Sigmoid colon (tissue), 7 donors: ENCODE results near the gene NACC2. TPM values are rescaled to one million over a fixed set of nuclear protein-coding genes. Genes with fewer than 3 reads are reported as not detected.
"Not testable (repeated sequence)": the region's sequence is repeated elsewhere in the genome, so short reads cannot be mapped to it uniquely, and the experiment has no call there.

Source experiments
- DNase-seq: peaks from one replicate; pipeline ENCODE4 v3.0.0-alpha.2; 2019
- H3K27ac ChIP-seq, 4 donors: fragments of 200-600 bp; sonication (generic); one replicate each; pipeline ENCODE4 v1.5.1; 2016 to 2019; ENCODE audit warnings: mild to moderate bottlenecking in 1 of 4
- H3K27me3 ChIP-seq, 3 donors: fragments of 200-600 bp; sonication (generic); one replicate each; pipeline ENCODE4 v1.5.1; 2019; ENCODE audit warnings: mild to moderate bottlenecking in 1 of 3
- H3K36me3 ChIP-seq, 4 donors: fragments of 200-600 bp; sonication (generic); one replicate each; pipeline ENCODE4 v1.5.1; 2016 to 2019
- H3K4me1 ChIP-seq, 4 donors: fragments of 200-600 bp; sonication (generic); one replicate each; pipeline ENCODE4 v1.5.1; 2017 to 2019
- H3K4me3 ChIP-seq, 4 donors: fragments of 200-600 bp; sonication (generic); one replicate each; pipeline ENCODE4 v1.5.1; 2017 to 2019; ENCODE audit warnings: mild to moderate bottlenecking in 2 of 4, moderate library complexity in 1 of 4
- H3K9me3 ChIP-seq, 4 donors: fragments of 200-600 bp in 3 of 4; sonication (generic) in 3 of 4; one replicate each; pipeline versions ENCODE4 v1.5.1 to v1.6.1; 2013 to 2019
- EP300 ChIP-seq, 4 donors: sonication (generic); formaldehyde crosslinking; IDR thresholded peaks; one replicate each; pipeline ENCODE4 v1.6.1; 2017; ENCODE audit warnings: antibody characterized with exemption in 4 of 4
- POLR2A ChIP-seq, 2 donors: fragments of 450-650 bp; IDR thresholded peaks; one replicate each; pipeline ENCODE4 v1.6.1; 2016; ENCODE audit warnings: antibody characterized with exemption in 2 of 2, mild to moderate bottlenecking in 2 of 2, moderate library complexity in 2 of 2
- POLR2AphosphoS5 ChIP-seq, 4 donors: sonication (generic); formaldehyde crosslinking; IDR thresholded peaks; one replicate each; pipeline ENCODE4 v1.6.1; 2017; ENCODE audit warnings: antibody characterized with exemption in 4 of 4
- WGBS, 2 donors: extraction: QIAGEN DNeasy Blood & Tissue Kit; methylation state at CpG; one replicate each; pipeline ENCODE4 v1.1.7; 2013; 5-methylcytosine and 5-hydroxymethylcytosine counted together
- intact Hi-C: fragments of 100-400 bp; cut with DNase I; formaldehyde crosslinking; loops from one replicate; pipeline ENCODE4 v1.15.1; 2023
- polyA plus RNA-seq, 3 donors: library from polyadenylated mRNA; stranded (reverse); fragments of 200-250 nt; gene quantifications; one replicate each; pipeline ENCODE4 v1.2.3, GENCODE V29; 2013
- total RNA-seq, 4 donors: library from RNA; depleted of rRNA; stranded (reverse); fragments of >200 nt; gene quantifications; one replicate each; pipeline ENCODE4 v1.1.0, GENCODE V29; 2016
- TF ChIP-seq, protein P1 (sequence below), 4 experiments: fragments of 450-650 bp in 3 of 4; fragments of 200-600 bp in 1 of 4; IDR thresholded peaks; one replicate each; pipeline ENCODE4 v1.5.1; 2016 to 2019; ENCODE audit warnings: antibody characterized with exemption in 4 of 4, mild to moderate bottlenecking in 3 of 4, moderate library complexity in 2 of 4
- donor health status: healthy with polysubstance abuse.
- donor health status: Bipolar disorder and iron deficiency.
- donor health status: healthy.

NACC2 gene
- total and polyA plus RNA-seq, 7 donors, result 3.6 to 80.0 (median 41.6) TPM

DNA sequence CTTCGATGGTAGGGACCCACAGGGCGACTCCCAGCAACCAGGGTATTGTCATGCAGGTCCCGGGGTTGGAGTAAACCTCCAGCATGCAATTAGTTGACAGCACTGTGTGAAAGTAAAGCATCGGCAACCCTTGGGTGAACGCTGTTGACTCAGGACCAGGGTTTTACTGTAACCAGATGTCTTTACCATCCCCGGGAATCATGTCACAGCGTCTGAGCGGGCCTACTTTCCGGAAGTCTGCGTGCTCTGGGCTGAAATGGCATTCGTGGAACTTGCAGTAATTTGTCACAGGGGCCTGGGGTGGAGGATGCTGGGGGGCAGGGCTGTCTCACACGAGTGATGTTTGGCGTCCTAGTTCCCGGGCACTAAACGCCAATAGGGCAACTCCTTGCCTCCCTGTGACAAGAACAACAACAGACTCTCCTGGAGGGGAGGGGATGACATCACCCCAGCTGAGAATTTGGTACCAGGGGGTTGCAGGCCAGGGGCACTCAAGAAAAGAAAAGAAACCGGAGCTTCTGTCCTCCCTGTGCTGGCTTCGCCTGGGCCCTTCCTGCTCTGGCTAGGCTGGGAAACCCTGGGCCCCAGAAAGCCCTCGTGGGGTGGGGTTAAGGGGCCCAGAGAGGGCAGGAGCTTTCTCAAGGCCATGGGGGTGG lies 123.8 kb downstream of the NACC2 start:
- Histone ChIP-seq H3K27ac (no peak overlapping the region), H3K27me3 (peaks cover 0 to 8% (median 0%) of the 10 kb centered on the region in 3 donors), H3K4me3 (no peak overlapping the region), H3K36me3 (no peaks in the 10 kb centered on the region), H3K4me1 (peaks cover 0 to 12% (median 8%) of the 10 kb centered on the region in 4 donors), H3K9me3 (no peaks in the 10 kb centered on the region)
- TF ChIP-seq EP300 (IDR thresholded peaks at IDR 0.05) (no peak), POLR2AphosphoS5 (IDR thresholded peaks at IDR 0.05) (no peak), POLR2A (IDR thresholded peaks at IDR 0.05) (no peak)
- TF ChIP-seq, protein P1, sequence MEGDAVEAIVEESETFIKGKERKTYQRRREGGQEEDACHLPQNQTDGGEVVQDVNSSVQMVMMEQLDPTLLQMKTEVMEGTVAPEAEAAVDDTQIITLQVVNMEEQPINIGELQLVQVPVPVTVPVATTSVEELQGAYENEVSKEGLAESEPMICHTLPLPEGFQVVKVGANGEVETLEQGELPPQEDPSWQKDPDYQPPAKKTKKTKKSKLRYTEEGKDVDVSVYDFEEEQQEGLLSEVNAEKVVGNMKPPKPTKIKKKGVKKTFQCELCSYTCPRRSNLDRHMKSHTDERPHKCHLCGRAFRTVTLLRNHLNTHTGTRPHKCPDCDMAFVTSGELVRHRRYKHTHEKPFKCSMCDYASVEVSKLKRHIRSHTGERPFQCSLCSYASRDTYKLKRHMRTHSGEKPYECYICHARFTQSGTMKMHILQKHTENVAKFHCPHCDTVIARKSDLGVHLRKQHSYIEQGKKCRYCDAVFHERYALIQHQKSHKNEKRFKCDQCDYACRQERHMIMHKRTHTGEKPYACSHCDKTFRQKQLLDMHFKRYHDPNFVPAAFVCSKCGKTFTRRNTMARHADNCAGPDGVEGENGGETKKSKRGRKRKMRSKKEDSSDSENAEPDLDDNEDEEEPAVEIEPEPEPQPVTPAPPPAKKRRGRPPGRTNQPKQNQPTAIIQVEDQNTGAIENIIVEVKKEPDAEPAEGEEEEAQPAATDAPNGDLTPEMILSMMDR (IDR thresholded peaks at IDR 0.05), result no peak
- 60 to 72% methylated on average over 18 of the region's 18 CpGs for WGBS, 2 donors
- DNase-seq, result no peak
- intact Hi-C loops, result no loop called here

DNA sequence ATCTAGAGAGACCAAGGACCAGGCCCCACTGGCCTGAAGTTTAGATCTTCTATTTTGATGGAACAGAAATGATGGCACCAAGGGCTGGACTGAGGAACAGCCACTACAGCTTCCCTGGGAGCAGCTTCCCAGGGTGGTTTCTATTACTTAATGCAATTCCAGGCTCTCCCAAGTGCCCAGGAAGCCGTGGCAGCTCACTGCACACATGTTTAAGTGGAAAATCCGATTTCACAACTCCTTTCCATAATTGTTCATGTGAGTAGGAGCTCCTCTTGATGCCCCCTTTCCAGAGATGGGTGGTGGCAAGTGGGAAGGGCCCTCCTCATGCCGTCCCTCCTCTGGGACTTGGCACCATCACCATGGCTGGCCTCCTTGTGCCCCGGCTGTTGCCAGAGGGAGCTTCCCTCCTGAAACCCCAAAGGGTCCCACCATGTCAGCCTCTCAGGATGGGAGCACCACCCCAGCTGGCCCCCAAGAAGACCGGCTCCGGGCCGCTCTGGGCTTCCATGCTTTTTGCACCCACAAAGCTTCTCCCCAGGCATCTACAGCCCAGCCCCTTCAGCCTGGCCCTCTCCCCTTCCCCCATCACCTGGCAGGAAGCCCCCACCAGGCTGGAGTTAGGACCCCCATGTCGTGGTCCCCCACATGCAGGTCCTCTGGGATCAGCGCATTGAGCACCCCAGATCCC lies 124.8 kb downstream of the NACC2 start:
- intact Hi-C loops, result no loop called here
- TF ChIP-seq EP300 (IDR thresholded peaks at IDR 0.05) (no peak), POLR2AphosphoS5 (IDR thresholded peaks at IDR 0.05) (no peak), POLR2A (IDR thresholded peaks at IDR 0.05) (no peak)
- TF ChIP-seq, protein P1 (IDR thresholded peaks at IDR 0.05), result no peak
- Histone ChIP-seq H3K27me3 (peaks cover 0 to 6% (median 0%) of the 10 kb centered on the region in 3 donors), H3K4me3 (no peak overlapping the region), H3K9me3 (no peaks in the 10 kb centered on the region), H3K4me1 (peaks cover 0 to 12% (median 8%) of the 10 kb centered on the region in 4 donors), H3K36me3 (no peaks in the 10 kb centered on the region), H3K27ac (no peak overlapping the region)
- WGBS, 2 donors, result 67 to 83% methylated on average over 9 of the region's 9 CpGs
- peak; percentile 41 for DNase-seq

DNA sequence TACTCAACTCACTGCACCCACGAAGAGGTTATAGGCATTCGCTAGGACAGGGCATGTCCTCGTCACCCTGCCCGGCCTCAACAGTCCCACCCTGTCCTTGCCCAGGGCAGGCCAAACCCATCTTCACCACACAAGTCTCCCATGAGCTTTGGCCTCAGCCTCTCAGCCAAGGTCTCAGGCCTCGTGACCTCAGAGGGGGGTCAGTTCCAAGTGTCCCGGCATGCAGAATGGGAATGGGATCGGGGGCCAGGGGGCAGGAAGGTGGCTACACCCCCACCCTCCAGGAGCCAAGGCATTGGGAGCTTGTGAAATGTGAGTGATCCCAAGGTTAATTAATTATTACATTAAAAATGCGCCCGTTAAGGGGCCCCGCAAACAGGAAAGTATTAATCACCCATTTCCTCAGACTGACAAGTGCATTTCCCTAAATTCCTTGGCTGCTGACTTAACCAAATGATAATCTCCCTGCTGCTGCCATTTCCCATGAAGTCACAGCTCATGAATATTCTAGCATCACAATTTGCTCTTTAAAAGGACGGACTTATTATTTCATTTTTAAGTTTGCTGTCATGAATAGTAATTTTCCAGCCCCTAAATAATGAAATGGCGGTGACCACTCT lies 125.9 kb downstream of the NACC2 start:
- no peak for TF ChIP-seq POLR2AphosphoS5 (IDR thresholded peaks at IDR 0.05)
- H3K9me3 ChIP-seq, result no peaks in the 10 kb centered on the region
- peak; percentile 55 for DNase-seq
- H3K27me3 ChIP-seq, result peaks cover 0 to 4% (median 0%) of the 10 kb centered on the region in 3 donors
- no peaks in the 10 kb centered on the region for H3K36me3 ChIP-seq
- H3K4me3 ChIP-seq, result no peak overlapping the region
- intact Hi-C loops, result loop anchor here (10.0 kb wide), 1 partner anchor 276 kb away; the partner anchor contains the start of gene QSOX2
- WGBS, 2 donors, result 62 to 70% methylated on average over 12 of the region's 12 CpGs
- H3K4me1 ChIP-seq, result peaks cover 0 to 12% (median 8%) of the 10 kb centered on the region in 4 donors
- H3K27ac ChIP-seq, result no peak overlapping the region

DNA sequence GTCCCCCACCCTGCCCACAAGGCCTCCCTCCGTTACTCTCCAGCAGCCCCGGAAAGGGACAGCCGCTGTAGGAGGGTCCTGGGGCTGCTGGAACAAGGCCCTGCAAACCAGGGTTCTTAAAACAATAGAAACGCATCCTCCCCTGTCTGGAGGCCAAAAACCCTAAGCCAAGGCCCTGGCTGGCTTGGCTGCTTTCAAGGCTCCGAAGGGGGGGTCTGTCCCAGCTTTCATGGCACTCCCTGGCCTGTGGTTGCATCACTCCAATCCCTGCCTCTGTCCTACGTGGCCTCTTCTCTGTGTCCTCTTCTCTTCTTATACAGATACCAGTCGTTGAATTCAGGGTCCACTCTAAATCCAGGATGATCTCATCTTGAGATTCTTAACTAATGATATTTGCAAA lies 126.5 kb downstream of the NACC2 start:
- Histone ChIP-seq H3K4me1 (peaks cover 0 to 12% (median 8%) of the 10 kb centered on the region in 4 donors), H3K9me3 (no peaks in the 10 kb centered on the region), H3K4me3 (no peak overlapping the region), H3K27me3 (no peaks in the 10 kb centered on the region), H3K36me3 (no peaks in the 10 kb centered on the region), H3K27ac (no peak overlapping the region)
- WGBS, 2 donors, result 63 to 66% methylated on average over 7 of the region's 7 CpGs
- intact Hi-C loops, result loop anchor here (1.0 to 10.0 kb wide), 2 partner anchors 155 to 276 kb away; partner anchors contain the start of gene QSOX2
- TF ChIP-seq POLR2AphosphoS5 (IDR thresholded peaks at IDR 0.05) (no peak), POLR2A (IDR thresholded peaks at IDR 0.05) (no peak), EP300 (IDR thresholded peaks at IDR 0.05) (no peak)
- TF ChIP-seq, protein P1 (IDR thresholded peaks at IDR 0.05), result no peak
- no peak for DNase-seq

DNA sequence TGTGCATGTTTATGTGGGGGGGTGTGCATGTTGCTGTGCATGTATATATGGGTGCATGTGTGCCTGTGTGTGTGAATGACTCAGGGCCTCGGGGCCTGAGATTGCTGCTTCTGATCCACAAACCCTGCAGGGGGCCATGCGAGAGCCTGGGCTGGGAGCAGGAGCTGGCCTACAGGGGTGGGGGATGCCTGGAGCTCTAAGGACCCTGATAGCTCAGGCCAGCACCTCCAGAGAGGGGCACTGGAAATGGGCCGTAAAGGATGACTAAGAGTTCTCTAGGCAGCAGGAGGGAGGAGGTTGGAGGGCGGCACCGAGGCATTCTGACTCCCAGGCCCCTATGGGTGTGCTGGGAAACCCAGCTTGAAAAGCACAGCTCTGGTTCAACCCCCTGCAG lies 127.0 kb downstream of the NACC2 start:
- WGBS, 2 donors, result 38 to 50% methylated on average over 5 of the region's 5 CpGs
- no peaks in the 10 kb centered on the region for H3K27me3 ChIP-seq
- DNase-seq, result no peak
- intact Hi-C loops, result loop anchor here (1.0 to 10.0 kb wide), 2 partner anchors 155 to 277 kb away; partner anchors contain the start of gene QSOX2
- no peaks in the 10 kb centered on the region for H3K9me3 ChIP-seq
- no peaks in the 10 kb centered on the region for H3K36me3 ChIP-seq
- H3K4me1 ChIP-seq, result peaks cover 0 to 12% (median 8%) of the 10 kb centered on the region in 4 donors
- no peak overlapping the region for H3K27ac ChIP-seq
- no peak overlapping the region for H3K4me3 ChIP-seq
- no peak for TF ChIP-seq POLR2AphosphoS5 (IDR thresholded peaks at IDR 0.05)
- TF ChIP-seq, protein P1 (IDR thresholded peaks at IDR 0.05), result no peak
- no peak for TF ChIP-seq EP300 (IDR thresholded peaks at IDR 0.05)
- no peak for TF ChIP-seq POLR2A (IDR thresholded peaks at IDR 0.05)

DNA sequence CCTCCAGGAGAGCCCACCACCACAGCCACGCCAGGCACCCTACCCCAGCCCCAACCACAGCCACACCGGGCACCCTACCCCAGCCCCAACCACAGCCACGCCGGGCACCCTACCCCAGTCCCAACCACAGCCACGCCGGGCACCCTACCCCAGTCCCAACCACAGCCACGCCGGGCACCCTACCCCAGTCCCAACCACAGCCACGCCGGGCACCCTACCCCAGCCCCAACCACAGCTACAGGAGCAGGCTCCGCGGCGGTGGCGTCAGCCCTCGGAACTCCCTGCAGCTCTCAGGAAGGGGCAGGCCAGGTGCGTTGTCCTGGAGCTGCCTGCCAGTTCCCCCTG lies 128.2 kb downstream of the NACC2 start:
- H3K9me3 ChIP-seq, H3K36me3 ChIP-seq, DNase-seq, H3K4me3 ChIP-seq, H3K27ac ChIP-seq, H3K27me3 ChIP-seq: not testable (repeated sequence)
- intact Hi-C loops, result loop anchor here (10.0 kb wide), 1 partner anchor 278 kb away; the partner anchor contains the start of gene QSOX2
- H3K4me1 ChIP-seq, result peaks cover 0 to 12% (median 9%) of the 10 kb centered on the region in 4 donors
- WGBS, 2 donors, result 69 to 81% methylated on average over 16 of the region's 16 CpGs
